Measurements from ENCODE around the gene CCT6B. TPM values are rescaled to one million over a fixed set of nuclear protein-coding genes. Genes with fewer than 3 reads are reported as not detected.

CCT6B gene
- total and polyA plus RNA-seq, 2 of the 4 experiments (the other 2 are of a cell fraction): 0.72 to 1.1 TPM

- H3K4me2 ChIP-seq (ENCODE audit: low read depth, low read length): no peak overlapping the region
- ChIA-PET CTCF (no interaction called here), POLR2A (ENCODE audit: unreplicated experiment) (no interaction called here)
- no peak overlapping the region for H3K27ac ChIP-seq (ENCODE audit: insufficient read depth, low read length)
- intact Hi-C loops (cut with micrococcal nuclease) (no loop called here), in situ Hi-C loops (cut with MboI; ENCODE audit: low sequenced_read_pairs) (no loop called here), dilution Hi-C loops (cut with HindIII; ENCODE audit: low sequenced_read_pairs, unreplicated experiment) (no loop called here)
- WGBS, 2 experiments (ENCODE audit: extremely low coverage in 2 of 2, insufficient read length in 1 of 2): no CpG with 5 or more reads among the region's 4 CpGs
- H3K4me1 ChIP-seq (ENCODE audit: control insufficient read depth, insufficient read depth, low read length): no peaks in the 10 kb centered on the region
- H3K4me3 ChIP-seq (ENCODE audit: insufficient read depth, low read depth, low read length): no peak overlapping the region
- H2AK5ac ChIP-seq (ENCODE audit: low read depth, low read length): no peak overlapping the region
- no peak overlapping the region for H2BK120ac ChIP-seq (ENCODE audit: low read depth, low read length)
- TF ChIP-seq, protein P1, sequence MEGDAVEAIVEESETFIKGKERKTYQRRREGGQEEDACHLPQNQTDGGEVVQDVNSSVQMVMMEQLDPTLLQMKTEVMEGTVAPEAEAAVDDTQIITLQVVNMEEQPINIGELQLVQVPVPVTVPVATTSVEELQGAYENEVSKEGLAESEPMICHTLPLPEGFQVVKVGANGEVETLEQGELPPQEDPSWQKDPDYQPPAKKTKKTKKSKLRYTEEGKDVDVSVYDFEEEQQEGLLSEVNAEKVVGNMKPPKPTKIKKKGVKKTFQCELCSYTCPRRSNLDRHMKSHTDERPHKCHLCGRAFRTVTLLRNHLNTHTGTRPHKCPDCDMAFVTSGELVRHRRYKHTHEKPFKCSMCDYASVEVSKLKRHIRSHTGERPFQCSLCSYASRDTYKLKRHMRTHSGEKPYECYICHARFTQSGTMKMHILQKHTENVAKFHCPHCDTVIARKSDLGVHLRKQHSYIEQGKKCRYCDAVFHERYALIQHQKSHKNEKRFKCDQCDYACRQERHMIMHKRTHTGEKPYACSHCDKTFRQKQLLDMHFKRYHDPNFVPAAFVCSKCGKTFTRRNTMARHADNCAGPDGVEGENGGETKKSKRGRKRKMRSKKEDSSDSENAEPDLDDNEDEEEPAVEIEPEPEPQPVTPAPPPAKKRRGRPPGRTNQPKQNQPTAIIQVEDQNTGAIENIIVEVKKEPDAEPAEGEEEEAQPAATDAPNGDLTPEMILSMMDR (conservative IDR thresholded peaks at IDR 0.05; ENCODE audit: low read depth, low read length): no peak
- TF ChIP-seq BHLHE40 (IDR thresholded peaks at IDR 0.05; ENCODE audit: low read depth, low read length) (no peak), CHD1 (IDR thresholded peaks at IDR 0.05; ENCODE audit: low read depth, low read length) (no peak)
- TF ChIP-seq, protein P2, sequence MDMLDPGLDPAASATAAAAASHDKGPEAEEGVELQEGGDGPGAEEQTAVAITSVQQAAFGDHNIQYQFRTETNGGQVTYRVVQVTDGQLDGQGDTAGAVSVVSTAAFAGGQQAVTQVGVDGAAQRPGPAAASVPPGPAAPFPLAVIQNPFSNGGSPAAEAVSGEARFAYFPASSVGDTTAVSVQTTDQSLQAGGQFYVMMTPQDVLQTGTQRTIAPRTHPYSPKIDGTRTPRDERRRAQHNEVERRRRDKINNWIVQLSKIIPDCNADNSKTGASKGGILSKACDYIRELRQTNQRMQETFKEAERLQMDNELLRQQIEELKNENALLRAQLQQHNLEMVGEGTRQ (IDR thresholded peaks at IDR 0.05; ENCODE audit: low read depth, low read length): no peak
- H4K5ac ChIP-seq (ENCODE audit: low read depth, low read length): no peak overlapping the region
- no peak overlapping the region for H4K8ac ChIP-seq (ENCODE audit: low read depth in 2 of 2, low read length in 2 of 2)
- H3K9me3 ChIP-seq (ENCODE audit: control insufficient read depth, insufficient read depth, low read length): no peaks in the 10 kb centered on the region
- no peak overlapping the region for H2BK20ac ChIP-seq (ENCODE audit: low read depth, low read length)
- DNase-seq: no peak
- no peaks in the 10 kb centered on the region for H4K20me1 ChIP-seq (ENCODE audit: insufficient read depth, low read length)
- BruUV-seq (replicated peaks): no TSS peak
- no peak overlapping the region for H4K91ac ChIP-seq (ENCODE audit: insufficient read depth, low read depth, low read length)
- no peak overlapping the region for H2AK9ac ChIP-seq (replicated peaks; ENCODE audit: low read depth, low read length, poor library complexity)
- H3K27me3 ChIP-seq (ENCODE audit: control insufficient read depth, insufficient read depth, low read length): no peaks in the 10 kb centered on the region; the same call in none of the 2 replicates
- H3K36me3 ChIP-seq (ENCODE audit: control insufficient read depth, insufficient read depth, low read length): no peaks in the 10 kb centered on the region
- no peak overlapping the region for H3K56ac ChIP-seq (ENCODE audit: extremely low read depth, insufficient read depth, low read length)
- H3K79me1 ChIP-seq (ENCODE audit: low read depth in 1 of 2, low read length in 2 of 2): no peaks in the 10 kb centered on the region
- no peak overlapping the region for H3K18ac ChIP-seq (ENCODE audit: low read depth, low read length)
- ATAC-seq (ENCODE audit: low read depth): no peak
- H2BK15ac ChIP-seq (ENCODE audit: low read depth, low read length): no peak overlapping the region
- H3K23ac ChIP-seq (ENCODE audit: low read depth, low read length): no peak overlapping the region
- H2AFZ ChIP-seq (replicated peaks; ENCODE audit: low read length, poor library complexity): no peak overlapping the region
- no peak overlapping the region for H3K4ac ChIP-seq (ENCODE audit: low read depth, low read length)
- no peak overlapping the region for H3K9ac ChIP-seq (ENCODE audit: low read depth, low read length)
- H2BK5ac ChIP-seq (ENCODE audit: low read depth, low read length, poor library complexity, severe bottlenecking): no peak overlapping the region
- H3K14ac ChIP-seq (replicated peaks; ENCODE audit: low read depth, low read length): no peak overlapping the region
- H3K9me1 ChIP-seq (ENCODE audit: insufficient read depth, low read length): no peaks in the 10 kb centered on the region
Observed at GRCh38 chr17:34902831-34903547, 58.3 kb downstream of the CCT6B start.

All from IMR-90 (cell line).